ENCODE results near the gene LCP2. TPM values are rescaled to one million over a fixed set of nuclear protein-coding genes. Genes with fewer than 3 reads are reported as not detected.

The LCP2 gene
- total RNA-seq, 1 experiment from 2014 or later, result 0.61 TPM

DNA sequence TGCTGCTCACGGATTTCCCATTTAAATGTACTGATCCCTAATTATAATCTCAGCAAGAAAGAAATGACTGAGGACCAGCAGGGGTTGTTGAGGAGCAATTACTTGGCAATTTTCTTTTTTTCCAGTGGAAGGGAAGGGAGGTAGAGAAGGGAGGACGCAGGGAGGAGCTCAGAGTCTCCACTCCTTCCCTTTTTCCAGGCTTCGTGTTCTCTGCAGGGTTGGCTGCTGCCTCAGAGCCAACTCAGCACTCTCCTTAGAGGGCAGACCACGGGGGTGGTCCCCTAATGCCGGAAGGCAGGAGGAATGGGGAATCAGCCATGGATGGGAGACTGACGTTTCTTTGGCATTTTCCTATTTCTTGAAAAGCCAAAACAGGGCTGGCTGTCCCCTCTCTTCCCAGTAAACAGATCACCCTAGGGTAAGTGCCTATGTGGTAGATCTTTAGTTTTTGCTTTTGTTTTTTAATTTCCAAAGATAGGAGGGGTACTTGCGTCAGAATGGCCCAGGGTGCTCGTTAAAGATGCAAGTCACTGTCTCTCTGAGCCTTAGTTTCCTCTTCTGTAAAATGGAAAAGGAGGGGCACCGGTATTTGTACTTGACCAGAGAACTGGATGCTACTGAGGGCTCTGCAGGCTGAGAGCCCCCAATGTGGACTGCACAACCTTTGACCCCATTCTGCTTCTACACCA, 39.6 kb upstream of the LCP2 start:
- DNase-seq (ENCODE audit: low read depth, low spot score), result no peak
- H3K9me3 ChIP-seq (ENCODE audit: control insufficient read depth in 1 of 2, insufficient read depth in 1 of 2, low read depth in 1 of 2, low read length in 2 of 2), result no peaks in the 10 kb centered on the region
- no peak overlapping the region for H3K4me3 ChIP-seq (replicated peaks in 1 of 2; ENCODE audit: low read depth in 1 of 2, low read length in 2 of 2)
- H2AFZ ChIP-seq (ENCODE audit: low read depth, low read length, poor library complexity, severe bottlenecking), result no peak overlapping the region
- peaks cover 24% of the 10 kb centered on the region for H3K27me3 ChIP-seq (ENCODE audit: insufficient read depth, low read length)
- ChIA-PET RAD21 (ENCODE audit: low non-redundant PET in 1 of 2, low total read pairs in 2 of 2, uncharacterized antibody in 2 of 2, unreplicated experiment in 2 of 2) (no interaction called here), POLR2A (no interaction called here), CTCF (no interaction called here)
- no peak overlapping the region for H3K4me2 ChIP-seq (ENCODE audit: low read length)
- TF ChIP-seq POLR2AphosphoS5 (IDR thresholded peaks at IDR 0.05; ENCODE audit: low read depth, low read length) (no peak), SP1 (IDR thresholded peaks at IDR 0.05; ENCODE audit: low read depth) (no peak), EZH2phosphoT487 (IDR thresholded peaks at IDR 0.05; ENCODE audit: borderline replicate concordance) (no peak), ELF1 (IDR thresholded peaks at IDR 0.05; ENCODE audit: borderline replicate concordance, low read depth) (no peak), ZNF274 (IDR thresholded peaks at IDR 0.05; ENCODE audit: low read depth, low read length) (no peak), CBX3 (IDR thresholded peaks at IDR 0.05; ENCODE audit: low read depth) (no peak), TCF7L2 (IDR thresholded peaks at IDR 0.05; ENCODE audit: borderline replicate concordance, extremely low read depth, insufficient read depth, insufficient read length) (no peak), EZH2 (IDR thresholded peaks at IDR 0.05) (no peak), SRF (IDR thresholded peaks at IDR 0.05; ENCODE audit: low read depth) (no peak), JUND (IDR thresholded peaks at IDR 0.05) (no peak), ZFX (IDR thresholded peaks at IDR 0.05) (no peak), RAD21 (IDR thresholded peaks at IDR 0.05; ENCODE audit: low read depth) (no peak)
- TF ChIP-seq, protein P1, sequence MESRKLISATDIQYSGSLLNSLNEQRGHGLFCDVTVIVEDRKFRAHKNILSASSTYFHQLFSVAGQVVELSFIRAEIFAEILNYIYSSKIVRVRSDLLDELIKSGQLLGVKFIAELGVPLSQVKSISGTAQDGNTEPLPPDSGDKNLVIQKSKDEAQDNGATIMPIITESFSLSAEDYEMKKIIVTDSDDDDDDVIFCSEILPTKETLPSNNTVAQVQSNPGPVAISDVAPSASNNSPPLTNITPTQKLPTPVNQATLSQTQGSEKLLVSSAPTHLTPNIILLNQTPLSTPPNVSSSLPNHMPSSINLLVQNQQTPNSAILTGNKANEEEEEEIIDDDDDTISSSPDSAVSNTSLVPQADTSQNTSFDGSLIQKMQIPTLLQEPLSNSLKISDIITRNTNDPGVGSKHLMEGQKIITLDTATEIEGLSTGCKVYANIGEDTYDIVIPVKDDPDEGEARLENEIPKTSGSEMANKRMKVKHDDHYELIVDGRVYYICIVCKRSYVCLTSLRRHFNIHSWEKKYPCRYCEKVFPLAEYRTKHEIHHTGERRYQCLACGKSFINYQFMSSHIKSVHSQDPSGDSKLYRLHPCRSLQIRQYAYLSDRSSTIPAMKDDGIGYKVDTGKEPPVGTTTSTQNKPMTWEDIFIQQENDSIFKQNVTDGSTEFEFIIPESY (IDR thresholded peaks at IDR 0.05; ENCODE audit: extremely low read depth, insufficient replicate concordance, low read length), result no peak
- TF ChIP-seq, protein P2, sequence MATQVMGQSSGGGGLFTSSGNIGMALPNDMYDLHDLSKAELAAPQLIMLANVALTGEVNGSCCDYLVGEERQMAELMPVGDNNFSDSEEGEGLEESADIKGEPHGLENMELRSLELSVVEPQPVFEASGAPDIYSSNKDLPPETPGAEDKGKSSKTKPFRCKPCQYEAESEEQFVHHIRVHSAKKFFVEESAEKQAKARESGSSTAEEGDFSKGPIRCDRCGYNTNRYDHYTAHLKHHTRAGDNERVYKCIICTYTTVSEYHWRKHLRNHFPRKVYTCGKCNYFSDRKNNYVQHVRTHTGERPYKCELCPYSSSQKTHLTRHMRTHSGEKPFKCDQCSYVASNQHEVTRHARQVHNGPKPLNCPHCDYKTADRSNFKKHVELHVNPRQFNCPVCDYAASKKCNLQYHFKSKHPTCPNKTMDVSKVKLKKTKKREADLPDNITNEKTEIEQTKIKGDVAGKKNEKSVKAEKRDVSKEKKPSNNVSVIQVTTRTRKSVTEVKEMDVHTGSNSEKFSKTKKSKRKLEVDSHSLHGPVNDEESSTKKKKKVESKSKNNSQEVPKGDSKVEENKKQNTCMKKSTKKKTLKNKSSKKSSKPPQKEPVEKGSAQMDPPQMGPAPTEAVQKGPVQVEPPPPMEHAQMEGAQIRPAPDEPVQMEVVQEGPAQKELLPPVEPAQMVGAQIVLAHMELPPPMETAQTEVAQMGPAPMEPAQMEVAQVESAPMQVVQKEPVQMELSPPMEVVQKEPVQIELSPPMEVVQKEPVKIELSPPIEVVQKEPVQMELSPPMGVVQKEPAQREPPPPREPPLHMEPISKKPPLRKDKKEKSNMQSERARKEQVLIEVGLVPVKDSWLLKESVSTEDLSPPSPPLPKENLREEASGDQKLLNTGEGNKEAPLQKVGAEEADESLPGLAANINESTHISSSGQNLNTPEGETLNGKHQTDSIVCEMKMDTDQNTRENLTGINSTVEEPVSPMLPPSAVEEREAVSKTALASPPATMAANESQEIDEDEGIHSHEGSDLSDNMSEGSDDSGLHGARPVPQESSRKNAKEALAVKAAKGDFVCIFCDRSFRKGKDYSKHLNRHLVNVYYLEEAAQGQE (IDR thresholded peaks at IDR 0.05; ENCODE audit: low read depth), result no peak
- TF ChIP-seq, protein P3, sequence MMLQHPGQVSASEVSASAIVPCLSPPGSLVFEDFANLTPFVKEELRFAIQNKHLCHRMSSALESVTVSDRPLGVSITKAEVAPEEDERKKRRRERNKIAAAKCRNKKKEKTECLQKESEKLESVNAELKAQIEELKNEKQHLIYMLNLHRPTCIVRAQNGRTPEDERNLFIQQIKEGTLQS (IDR thresholded peaks at IDR 0.05), result no peak
- no TSS peak for BruUV-seq (replicated peaks)
- H3K9me2 ChIP-seq (ENCODE audit: insufficient read depth), result no peaks in the 10 kb centered on the region
- no peaks in the 10 kb centered on the region for H3K79me2 ChIP-seq (ENCODE audit: insufficient read depth, low read length)
- H3K27ac ChIP-seq (ENCODE audit: low read depth, low read length), result no peak overlapping the region
- no peak for ATAC-seq
- H4K20me1 ChIP-seq (ENCODE audit: insufficient read depth), result no peaks in the 10 kb centered on the region
- no peak overlapping the region for H3K9ac ChIP-seq (ENCODE audit: low read length)
- intact Hi-C loops (cut with micrococcal nuclease), result no loop called here
- H3K36me3 ChIP-seq (ENCODE audit: control insufficient read depth in 1 of 2, insufficient read depth in 2 of 2, low read length in 2 of 2), result no peaks in the 10 kb centered on the region
- no peaks in the 10 kb centered on the region for H3K4me1 ChIP-seq (ENCODE audit: control insufficient read depth in 1 of 2, insufficient read depth in 2 of 2, low read length in 2 of 2)
